H1 (cell line): Measurements from ENCODE around the gene DNAJC5G. TPM values are rescaled to one million over a fixed set of nuclear protein-coding genes. Genes with fewer than 3 reads are reported as not detected.
"Not testable (repeated sequence)": the region's sequence is repeated elsewhere in the genome, so short reads cannot be mapped to it uniquely, and the experiment has no call there.

Source experiments
- CTCF ChIA-PET: fragments of 300-600 bp; sonication (Branson Sonifier 250); formaldehyde crosslinking; loops from one replicate; lab custom pipeline; 2021; ENCODE audit not compliant: partially characterized antibody; lab: Charles Lee
- POLR2A ChIA-PET: fragments of 300-600 bp; sonication (Branson Sonifier 250); formaldehyde crosslinking; loops from one replicate; lab custom pipeline; 2021; ENCODE audit warnings: inconsistent platforms; ENCODE audit not compliant: partially characterized antibody; lab: Charles Lee
- DNase-seq, 2 experiments: peaks; one replicate each; pipeline versions ENCODE4 v3.0.0 to v3.0.0-alpha.2; 2010 to 2022; ENCODE audit warnings: low spot score in 2 of 2, low read depth in 1 of 2, mixed read lengths in 1 of 2
- FAIRE-seq: peaks from 2 replicates; lab custom pipeline; 2011; peaks lifted over from hg19 to GRCh38; lab: Jason Lieb, UNC
- H2AFZ ChIP-seq: 2 replicates; pipeline ENCODE4 v1.8.1; 2012; ENCODE audit warnings: low read length, inconsistent platforms
- H2AK5ac ChIP-seq: 2 replicates; pipeline ENCODE4 v1.6.1; 2013; ENCODE audit warnings: low read depth, low read length
- H2BK120ac ChIP-seq: replicated peaks from 2 replicates; pipeline ENCODE3; 2013; ENCODE audit warnings: low read depth, low read length, inconsistent platforms
- H2BK12ac ChIP-seq: 2 replicates; pipeline ENCODE4 v1.6.1; 2013; ENCODE audit warnings: low read depth, low read length
- H2BK15ac ChIP-seq: 2 replicates; pipeline ENCODE4 v1.6.1; 2013; ENCODE audit warnings: low read length
- H2BK20ac ChIP-seq: 2 replicates; pipeline ENCODE4 v1.6.1; 2013; ENCODE audit warnings: low read length
- H2BK5ac ChIP-seq: 2 replicates; pipeline ENCODE4 v1.6.1; 2013; ENCODE audit warnings: low read depth, low read length
- H3K14ac ChIP-seq: 2 replicates; pipeline ENCODE4 v1.6.1; 2013; ENCODE audit warnings: inconsistent platforms; ENCODE audit not compliant: insufficient read length
- H3K18ac ChIP-seq: 2 replicates; pipeline ENCODE4 v1.6.1; 2013; ENCODE audit warnings: low read length; ENCODE audit errors: extremely low read depth
- H3K23ac ChIP-seq: 2 replicates; pipeline ENCODE4 v1.6.1; 2013; ENCODE audit warnings: inconsistent platforms; ENCODE audit not compliant: insufficient read length
- H3K23me2 ChIP-seq: 2 replicates; pipeline ENCODE4 v1.6.1; 2013; ENCODE audit warnings: low read depth, low read length
- H3K27ac ChIP-seq: 2 replicates; pipeline ENCODE4 v1.6.1; 2011; ENCODE audit warnings: low read depth, low read length, inconsistent platforms
- H3K27me3 ChIP-seq, 4 experiments: replicated peaks in 1 of 4; 1 replicate in 1 of 4; 2 replicates in 3 of 4; pipeline versions ENCODE4 v1.6.1 to v1.8.1; 2011 to 2013; ENCODE audit warnings: low read length in 3 of 4, mild to moderate bottlenecking in 3 of 4, inconsistent platforms in 2 of 4, mixed read lengths in 2 of 4, moderate library complexity in 1 of 4; ENCODE audit not compliant: control insufficient read depth in 3 of 4, insufficient read depth in 3 of 4; ENCODE audit errors: extremely low read depth in 1 of 4
- H3K36me3 ChIP-seq, 4 experiments: 2 replicates each; pipeline versions ENCODE4 v1.6.1 to v1.8.1; 2011 to 2013; ENCODE audit warnings: mild to moderate bottlenecking in 4 of 4, low read length in 3 of 4, moderate library complexity in 2 of 4, control low read depth in 1 of 4, inconsistent platforms in 1 of 4; ENCODE audit not compliant: insufficient read depth in 4 of 4, control insufficient read depth in 2 of 4
- H3K4ac ChIP-seq: replicated peaks from 2 replicates; pipeline ENCODE3; 2013; ENCODE audit warnings: low read length, low read depth, mixed read lengths, inconsistent platforms; ENCODE audit not compliant: insufficient read length
- H3K4me1 ChIP-seq, 4 experiments: replicated peaks in 1 of 4; 1 replicate in 1 of 4; 2 replicates in 3 of 4; pipeline versions ENCODE4 v1.6.1 to v1.8.1; 2011 to 2013; ENCODE audit warnings: low read length in 3 of 4, inconsistent platforms in 2 of 4, mixed read lengths in 1 of 4; ENCODE audit not compliant: insufficient read depth in 4 of 4, control insufficient read depth in 3 of 4
- H3K4me2 ChIP-seq, 2 experiments: 2 replicates each; pipeline versions ENCODE4 v1.6.1 to v1.8.1; 2011 to 2013; ENCODE audit warnings: low read depth in 2 of 2, low read length in 2 of 2, control low read depth in 1 of 2, inconsistent platforms in 1 of 2, mild to moderate bottlenecking in 1 of 2; ENCODE audit not compliant: insufficient read depth in 1 of 2
- H3K4me3 ChIP-seq, 4 experiments: fragments of 200-600, 300-600 bp in 1 of 4; sonication (generic), shearing (Covaris generic), sonication (Bioruptor Twin) in 1 of 4; 2 replicates each; pipeline versions ENCODE4 v1.5.1 to v1.8.1; 2011 to 2016; ENCODE audit warnings: low read length in 4 of 4, low read depth in 3 of 4, control low read depth in 2 of 4, inconsistent platforms in 2 of 4, mild to moderate bottlenecking in 2 of 4, mixed read lengths in 1 of 4, moderate library complexity in 1 of 4; ENCODE audit not compliant: insufficient read depth in 2 of 4; ENCODE audit errors: extremely low read depth in 1 of 4
- H3K56ac ChIP-seq: replicated peaks from 2 replicates; pipeline ENCODE3; 2013; ENCODE audit warnings: low read depth, mild to moderate bottlenecking, mixed read lengths, low read length, inconsistent platforms; ENCODE audit not compliant: insufficient read length
- H3K79me1 ChIP-seq: 2 replicates; pipeline ENCODE4 v1.6.1; 2013; ENCODE audit warnings: low read depth, low read length, control low read depth
- H3K79me2 ChIP-seq, 2 experiments: 2 replicates each; pipeline versions ENCODE4 v1.6.1 to v1.8.1; 2012 to 2013; ENCODE audit warnings: low read length in 2 of 2, mild to moderate bottlenecking in 2 of 2, inconsistent platforms in 1 of 2; ENCODE audit not compliant: insufficient read depth in 2 of 2, control insufficient read depth in 1 of 2
- H3K9ac ChIP-seq, 4 experiments: replicated peaks in 1 of 4; 1 replicate in 1 of 4; 2 replicates in 3 of 4; pipeline versions ENCODE4 v1.6.1 to v1.8.1; 2011 to 2013; ENCODE audit warnings: low read depth in 3 of 4, low read length in 3 of 4, control low read depth in 2 of 4, mild to moderate bottlenecking in 2 of 4, moderate library complexity in 2 of 4, inconsistent platforms in 1 of 4; ENCODE audit errors: extremely low read depth in 1 of 4
- H3K9me3 ChIP-seq, 2 experiments: 2 replicates each; pipeline versions ENCODE4 v1.6.1 to v1.8.1; 2012 to 2013; ENCODE audit warnings: mild to moderate bottlenecking in 2 of 2, moderate library complexity in 2 of 2, control low read depth in 1 of 2, inconsistent platforms in 1 of 2, low read depth in 1 of 2, low read length in 1 of 2, mixed read lengths in 1 of 2; ENCODE audit not compliant: insufficient read depth in 2 of 2
- H4K20me1 ChIP-seq, 2 experiments: replicated peaks in 1 of 2; 2 replicates each; pipeline versions ENCODE3 to v1.8.1; 2011 to 2013; ENCODE audit warnings: inconsistent platforms in 2 of 2, low read length in 2 of 2, mild to moderate bottlenecking in 1 of 2; ENCODE audit not compliant: insufficient read depth in 2 of 2, control insufficient read depth in 1 of 2
- H4K5ac ChIP-seq: 2 replicates; pipeline ENCODE4 v1.6.1; 2013; ENCODE audit warnings: low read length, low read depth, mixed read lengths, inconsistent platforms; ENCODE audit not compliant: insufficient read length
- H4K8ac ChIP-seq: 2 replicates; pipeline ENCODE4 v1.8.0; 2013; ENCODE audit warnings: mild to moderate bottlenecking, moderate library complexity, low read length, inconsistent platforms; ENCODE audit not compliant: insufficient read depth; ENCODE audit errors: extremely low read depth
- H4K91ac ChIP-seq: replicated peaks from 2 replicates; pipeline ENCODE3; 2013; ENCODE audit warnings: low read length, mixed read lengths, inconsistent platforms; ENCODE audit not compliant: insufficient read length
- WGBS, 2 experiments: shearing (Covaris generic) in 1 of 2; methylation state at CpG; one replicate each; pipeline versions ENCODE4 v1.1.6 to v1.1.7; 2013 to 2015; ENCODE audit warnings: low lambda C conversion rate in 2 of 2, mixed read lengths in 2 of 2, inconsistent platforms in 1 of 2, low coverage in 1 of 2, missing lambda C conversion rate in 1 of 2; ENCODE audit not compliant: insufficient replicate concordance in 2 of 2, insufficient coverage in 1 of 2, insufficient read length in 1 of 2; ENCODE audit errors: extremely low coverage in 1 of 2, missing lambda C conversion rate in 1 of 2; 5-methylcytosine and 5-hydroxymethylcytosine counted together
- polyA plus RNA-seq, 7 experiments: library from polyadenylated mRNA; depleted of rRNA in 3 of 7; stranded (reverse) in 5 of 7; unstranded in 2 of 7; fragments of >200 nt in 5 of 7; fragments of 200-250 nt in 2 of 7; gene quantifications; 1 replicate in 5 of 7; 2 replicates in 1 of 7; 4 replicates in 1 of 7; pipeline versions ENCODE4 v1.2.1 to v1.2.3, GENCODE V29; 2011 to 2013; ENCODE audit warnings: missing spikeins in 2 of 7, mixed read lengths in 2 of 7
- total RNA-seq: library from RNA; stranded (reverse); fragmentation: NEBNext Ultra II Directional; extraction: Animal tissue kit (Norgen Biotek cat#: 25700); gene quantifications from 2 replicates; pipeline ENCODE4 v1.2.1, GENCODE V29; 2021

Gene DNAJC5G
- total and polyA plus RNA-seq, 2 of the 8 experiments (the other 6 are each of a cell fraction or from before 2014, with no cell fraction given) = 0.83 to 1.4 TPM

DNA sequence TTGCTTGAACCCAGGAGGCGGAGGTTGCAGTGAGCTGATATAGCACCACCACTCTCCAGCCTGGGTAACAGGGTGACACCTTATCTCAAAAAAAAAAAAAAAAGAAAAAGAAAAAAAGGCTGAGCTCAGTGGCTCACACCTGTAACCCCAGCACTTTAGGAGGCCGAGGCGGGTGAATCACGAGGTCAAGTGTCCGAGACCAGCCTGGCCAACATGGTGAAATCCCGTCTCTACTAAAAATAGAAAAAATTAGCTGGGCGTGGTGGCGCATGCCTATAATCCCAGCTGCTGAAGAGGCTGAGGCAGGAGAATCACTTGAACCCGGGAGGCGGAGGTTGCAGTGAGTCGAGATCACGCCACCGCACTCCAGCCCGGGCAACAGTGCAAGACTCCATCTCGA is 44.6 kb downstream of the DNAJC5G start:
- H4K20me1 ChIP-seq, H2BK20ac ChIP-seq, H3K56ac ChIP-seq, H4K8ac ChIP-seq, H3K4me2 ChIP-seq, H2BK12ac ChIP-seq, H3K79me1 ChIP-seq, H3K23me2 ChIP-seq, H3K18ac ChIP-seq, H3K14ac ChIP-seq, H3K27me3 ChIP-seq, H3K4me3 ChIP-seq, H2AK5ac ChIP-seq, H2BK15ac ChIP-seq, H3K9me3 ChIP-seq, DNase-seq, H2BK5ac ChIP-seq, H3K4ac ChIP-seq, H3K23ac ChIP-seq, FAIRE-seq, H2BK120ac ChIP-seq, H3K36me3 ChIP-seq, H3K9ac ChIP-seq, H3K79me2 ChIP-seq, H3K27ac ChIP-seq, H4K5ac ChIP-seq, H4K91ac ChIP-seq, H2AFZ ChIP-seq: not testable (repeated sequence)
- ChIA-PET CTCF (interaction anchor here (0.7 to 10.3 kb wide), 8 partner anchors 10 to 70 kb away, joined by 3 to 128 read pairs (median 4); partner anchors contain the start of gene UCN), POLR2A (interaction anchor here (1.0 to 9.4 kb wide), 3 partner anchors 11 to 100 kb away, joined by 3 to 105 read pairs (median 3); partner anchors contain the start of genes TRIM54 and UCN)
- WGBS, 2 experiments = 94% methylated on average over 14 of the region's 15 CpGs; no CpG with 5 or more reads in 1 of the 2 experiments
- peaks cover 0 to 12% (median 0%) of the 10 kb centered on the region in 4 experiments; a peak in 5 of 7 replicates for H3K4me1 ChIP-seq
